HT-29 (cell line): ENCODE measurements around the gene LMO3. TPM values are rescaled to one million over a fixed set of nuclear protein-coding genes. Genes with fewer than 3 reads are reported as not detected.

Experiments
- DNase-seq: peaks from one replicate; pipeline ENCODE4 v3.0.0-alpha.2; 2015; ENCODE audit warnings: low spot score
- total RNA-seq: library from RNA; depleted of rRNA; stranded (reverse); fragments of >200 nt; shearing (Covaris generic); gene quantifications from 2 replicates; pipeline ENCODE4 v1.2.3, GENCODE V29; 2014

LMO3 gene
- total RNA-seq, 1 experiment from 2014 or later = not detected

DNA sequence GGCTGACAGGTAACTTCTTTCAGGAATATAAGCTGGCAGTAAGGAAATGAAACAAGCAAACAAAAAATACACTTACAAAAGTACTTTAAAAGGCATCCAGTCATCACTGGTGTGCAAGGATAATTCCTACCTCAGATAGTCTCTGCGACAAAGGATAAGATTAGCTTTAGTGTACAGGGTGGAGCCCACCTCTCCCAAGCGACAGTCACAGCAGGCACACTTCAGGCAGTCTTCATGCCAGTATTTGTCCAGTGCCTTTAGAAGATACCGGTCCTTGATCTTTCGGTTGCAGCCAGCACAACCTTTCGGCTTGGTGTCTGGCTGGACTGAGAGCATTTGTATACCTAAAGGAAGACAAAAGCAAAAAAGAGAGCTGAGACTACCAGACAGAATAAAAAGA lies 5.4 kb downstream of the LMO3 start:
- no peak for DNase-seq

DNA sequence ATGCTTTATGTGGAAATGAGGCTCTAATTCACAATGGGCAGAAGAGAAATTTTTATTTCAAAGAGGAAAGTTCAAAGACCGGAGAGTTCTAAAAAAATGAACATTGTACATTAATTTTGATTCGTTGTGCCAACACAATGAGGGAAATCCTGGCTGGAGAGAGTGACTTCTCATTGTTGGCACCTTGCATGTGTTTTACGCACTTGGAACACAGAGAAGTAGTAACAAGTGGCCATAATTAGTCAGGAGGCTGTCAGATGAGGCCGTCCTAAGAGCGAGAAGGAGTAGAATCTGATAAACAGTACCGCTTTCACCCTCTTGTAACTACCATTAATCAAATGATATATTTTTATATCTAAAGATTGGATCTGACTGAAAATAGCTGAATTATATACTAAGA lies 6.9 kb downstream of the LMO3 start:
- DNase-seq = no peak

DNA sequence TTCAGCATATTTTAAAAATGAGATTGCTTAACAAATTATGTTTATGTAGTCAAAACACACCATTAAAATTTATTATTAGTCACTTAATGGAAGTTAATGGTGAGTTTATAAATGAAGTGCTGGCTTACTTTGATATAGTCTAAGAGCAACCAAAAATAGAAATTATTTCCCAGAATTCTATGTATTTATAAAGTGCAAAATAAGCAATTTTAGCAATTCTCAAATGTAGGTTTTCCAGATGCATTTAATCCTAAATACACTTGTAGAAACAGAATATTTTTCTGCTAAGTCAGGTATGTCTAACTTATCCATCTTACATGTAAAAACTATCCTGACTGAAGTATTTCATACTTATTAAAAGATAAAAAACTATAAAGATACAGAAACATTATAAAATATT lies 11.2 kb downstream of the LMO3 start:
- no peak for DNase-seq

DNA sequence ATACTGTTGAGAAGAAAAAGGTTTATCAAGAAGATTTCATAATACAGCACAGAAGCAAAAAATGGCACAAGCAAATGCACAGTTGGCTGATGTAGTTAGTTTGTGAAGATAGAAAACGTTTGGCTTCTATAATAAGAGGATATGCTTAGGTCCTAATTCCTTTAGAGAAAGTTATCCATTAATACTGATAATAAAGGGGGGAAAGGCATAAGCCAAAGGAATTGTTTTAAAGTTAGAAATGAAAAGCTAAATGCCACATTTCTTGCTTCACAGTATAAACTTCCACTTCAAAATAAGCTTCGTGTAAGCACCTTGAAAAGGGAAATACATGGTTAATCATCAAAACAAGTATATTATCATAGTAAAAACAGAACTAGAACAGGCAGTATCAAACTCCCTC lies 12.4 kb downstream of the LMO3 start:
- no peak for DNase-seq

DNA sequence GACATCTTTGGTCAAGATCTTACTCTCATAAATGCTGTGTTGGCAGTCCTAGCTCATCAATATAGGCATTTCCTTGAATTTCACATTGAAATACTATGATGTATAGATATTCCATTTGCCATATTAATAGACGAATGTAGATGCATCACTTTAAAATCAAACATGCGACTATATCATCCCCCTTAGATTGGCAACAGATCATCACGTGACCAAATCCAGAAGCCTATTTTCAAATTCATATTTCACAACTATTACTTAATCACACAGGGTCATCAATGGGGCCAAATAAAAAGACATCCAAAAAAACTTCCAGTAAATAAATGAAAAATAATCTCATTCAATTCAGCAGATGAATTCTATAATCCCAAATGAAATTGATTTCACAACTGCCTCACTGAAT lies 15.3 kb downstream of the LMO3 start:
- no peak for DNase-seq

DNA sequence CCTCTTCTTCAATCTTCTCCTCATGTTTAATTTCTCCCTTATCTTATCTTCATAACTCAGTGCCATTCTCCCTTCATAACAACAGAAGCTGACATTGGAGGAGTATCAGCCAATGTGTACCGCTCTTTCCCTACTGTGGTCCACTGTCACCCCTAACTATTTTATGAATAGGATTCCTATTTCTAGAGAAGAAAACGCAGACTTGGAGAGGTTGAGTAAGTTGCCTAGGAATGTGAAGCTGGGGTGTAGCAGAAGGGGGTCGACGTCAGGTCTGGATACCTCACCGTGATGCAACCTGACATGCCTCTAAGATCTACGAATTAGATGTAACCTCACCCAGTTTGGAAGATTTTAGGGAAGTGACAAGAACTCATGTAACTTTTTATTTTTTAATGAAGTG lies 17.1 kb downstream of the LMO3 start:
- DNase-seq = no peak

DNA sequence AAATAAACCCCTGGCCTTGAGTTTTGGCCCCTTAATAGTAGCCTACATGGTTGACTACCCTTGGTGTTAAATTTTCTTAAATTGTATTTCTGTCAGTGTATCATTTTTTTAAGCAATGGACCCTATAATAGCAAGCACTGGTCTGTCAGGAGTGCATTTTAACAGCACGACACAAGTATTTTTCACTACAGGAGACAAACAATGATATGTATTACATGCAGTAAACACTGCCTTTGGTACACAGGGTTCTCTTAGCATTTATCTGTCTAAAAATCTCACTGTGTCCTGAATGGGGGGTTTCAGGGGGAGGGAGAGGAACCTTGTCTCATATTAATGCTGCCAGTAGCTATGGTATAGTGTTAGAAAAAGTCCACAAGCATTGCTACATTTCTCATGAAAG lies 18.4 kb downstream of the LMO3 start:
- DNase-seq = no peak

DNA sequence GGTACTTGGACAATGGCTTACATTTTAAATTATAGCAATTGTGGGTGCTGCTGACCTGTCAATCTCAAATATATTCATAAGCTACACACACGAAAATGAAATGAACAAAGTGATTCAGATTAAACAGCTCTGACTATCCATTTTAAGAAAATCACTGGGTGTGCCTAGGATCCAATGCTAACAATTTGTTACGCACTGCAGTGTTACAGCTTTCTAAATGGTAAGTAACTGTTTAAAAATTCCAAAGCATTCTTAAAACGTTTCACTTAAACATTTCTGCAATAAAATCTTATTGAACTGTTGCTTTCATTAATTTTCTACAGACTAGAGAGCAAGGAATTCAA lies 18.9 kb downstream of the LMO3 start:
- DNase-seq = no peak

DNA sequence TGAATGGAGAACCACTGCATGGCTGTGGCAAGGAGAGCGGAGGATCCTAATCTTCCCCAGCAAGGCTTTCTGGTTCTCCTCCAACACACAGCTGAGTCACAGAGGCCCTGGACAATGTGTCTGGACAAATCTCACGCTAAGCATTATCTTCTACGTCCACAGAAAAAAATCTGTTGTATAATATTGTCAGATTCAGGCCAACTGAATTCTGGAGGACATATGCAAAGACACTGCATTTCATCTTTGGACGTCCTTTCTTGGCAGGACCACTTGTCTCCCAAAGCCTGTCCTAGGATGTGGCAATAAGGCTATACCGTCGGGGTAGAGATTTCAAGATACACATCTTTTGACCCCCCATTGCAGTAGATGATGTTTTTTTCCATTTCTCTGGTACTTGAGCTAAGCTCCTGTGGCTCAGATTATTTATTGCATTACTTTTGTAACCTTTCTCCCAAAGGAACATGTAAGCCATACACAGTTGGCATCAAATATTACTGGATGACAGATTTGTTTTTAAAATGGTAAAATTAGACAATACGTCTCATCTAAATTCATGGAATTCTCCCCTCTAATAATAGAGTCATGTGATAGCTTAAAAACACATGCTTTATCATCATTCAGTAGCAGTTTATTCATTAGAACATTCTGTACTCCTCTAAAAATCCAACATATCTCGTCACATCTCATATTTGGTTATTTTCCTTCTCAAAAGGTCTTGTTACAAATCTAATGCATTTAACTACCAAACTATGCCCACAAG lies 19.4 kb downstream of the LMO3 start:
- no peak for DNase-seq

DNA sequence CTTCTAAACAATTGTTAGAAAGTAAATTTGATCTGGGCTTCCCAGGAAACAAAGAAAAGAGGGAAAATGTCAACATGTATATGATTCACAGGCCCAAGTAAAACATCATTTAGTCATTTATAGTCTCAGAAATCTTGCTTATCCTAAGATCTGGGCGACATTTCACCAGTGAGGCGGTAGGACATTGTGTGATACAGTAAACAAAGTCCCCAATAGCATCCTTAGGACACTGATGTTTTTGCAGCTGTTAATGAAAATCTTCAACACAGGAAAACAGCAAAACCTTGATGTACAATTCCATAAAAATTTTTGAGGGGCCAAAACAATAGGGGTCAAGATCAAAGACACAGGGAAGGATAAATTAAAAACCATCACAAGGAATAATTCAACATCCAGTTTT lies 20.2 kb downstream of the LMO3 start:
- no peak for DNase-seq

DNA sequence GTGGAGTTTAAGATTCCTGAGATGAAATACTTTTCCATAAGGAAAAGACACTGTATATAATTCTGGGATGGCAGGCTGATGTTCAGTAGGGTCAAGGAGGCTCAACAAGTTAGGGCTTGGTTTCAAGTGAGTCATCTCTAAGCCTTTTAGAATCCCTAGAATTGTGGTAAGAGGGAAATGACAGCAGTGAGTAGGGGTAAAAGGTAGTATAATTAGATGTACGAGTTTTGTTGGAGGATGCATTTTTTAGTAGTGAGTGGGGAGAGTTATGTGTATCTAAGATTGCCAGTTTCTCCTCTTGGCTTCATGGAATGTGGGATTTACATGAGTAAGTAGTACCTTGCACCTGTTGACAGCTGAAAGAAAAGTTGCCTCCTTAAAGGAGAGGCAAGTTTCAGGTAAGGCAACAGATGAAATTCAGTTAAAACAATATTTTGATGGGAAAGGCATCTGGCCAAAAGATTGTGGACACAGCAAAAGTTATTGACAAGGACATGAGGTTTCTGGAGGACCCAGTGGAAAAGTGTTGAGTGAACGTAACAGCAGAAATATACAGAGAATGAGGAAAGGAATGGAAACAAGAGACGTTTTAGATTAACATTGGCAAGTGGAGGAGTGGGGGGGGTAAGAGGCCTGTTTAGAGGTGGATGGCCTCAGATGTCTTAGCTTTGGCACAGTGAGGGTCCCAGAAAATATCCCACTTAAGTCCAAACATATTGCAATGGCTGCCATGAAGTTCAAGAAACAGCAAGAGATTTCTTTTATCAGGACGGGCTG lies 21.8 kb downstream of the LMO3 start:
- no peak for DNase-seq

DNA sequence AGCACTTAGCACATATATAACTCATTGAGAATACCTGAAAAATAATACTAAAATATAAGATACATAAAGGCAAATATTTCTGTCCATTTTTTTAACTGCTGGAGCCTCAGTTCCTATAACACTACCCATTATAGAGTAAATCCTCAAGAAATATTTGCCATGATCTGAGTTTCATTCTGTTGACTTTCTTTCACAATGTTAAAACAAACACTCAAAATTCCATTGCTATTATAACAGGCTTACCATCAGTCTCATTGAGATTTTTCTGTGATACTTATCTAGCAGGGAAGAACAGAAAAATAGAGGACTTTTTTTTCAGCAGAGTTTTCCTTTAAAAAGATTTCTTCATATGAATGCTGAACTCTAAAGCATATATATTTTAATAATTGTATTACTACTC lies 24.5 kb downstream of the LMO3 start:
- no peak for DNase-seq

DNA sequence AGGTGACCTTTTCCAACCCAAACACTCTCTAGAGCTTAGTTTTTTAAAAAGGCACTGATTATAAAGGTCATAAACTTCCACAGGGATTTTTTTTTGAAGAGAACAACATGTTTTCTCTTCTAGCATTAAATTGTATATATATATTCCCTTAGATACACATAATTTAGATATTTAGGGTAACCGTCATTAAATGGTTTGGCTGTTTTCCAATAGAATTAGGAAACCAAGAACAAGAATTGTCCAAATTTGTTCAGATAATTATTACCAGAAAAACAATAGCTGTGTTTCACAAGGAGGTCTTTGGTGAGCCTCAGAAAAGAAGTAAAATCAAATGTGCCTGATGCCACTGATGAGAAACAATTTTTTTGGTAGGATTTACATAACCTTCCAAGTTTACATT lies 26.9 kb downstream of the LMO3 start:
- no peak for DNase-seq

DNA sequence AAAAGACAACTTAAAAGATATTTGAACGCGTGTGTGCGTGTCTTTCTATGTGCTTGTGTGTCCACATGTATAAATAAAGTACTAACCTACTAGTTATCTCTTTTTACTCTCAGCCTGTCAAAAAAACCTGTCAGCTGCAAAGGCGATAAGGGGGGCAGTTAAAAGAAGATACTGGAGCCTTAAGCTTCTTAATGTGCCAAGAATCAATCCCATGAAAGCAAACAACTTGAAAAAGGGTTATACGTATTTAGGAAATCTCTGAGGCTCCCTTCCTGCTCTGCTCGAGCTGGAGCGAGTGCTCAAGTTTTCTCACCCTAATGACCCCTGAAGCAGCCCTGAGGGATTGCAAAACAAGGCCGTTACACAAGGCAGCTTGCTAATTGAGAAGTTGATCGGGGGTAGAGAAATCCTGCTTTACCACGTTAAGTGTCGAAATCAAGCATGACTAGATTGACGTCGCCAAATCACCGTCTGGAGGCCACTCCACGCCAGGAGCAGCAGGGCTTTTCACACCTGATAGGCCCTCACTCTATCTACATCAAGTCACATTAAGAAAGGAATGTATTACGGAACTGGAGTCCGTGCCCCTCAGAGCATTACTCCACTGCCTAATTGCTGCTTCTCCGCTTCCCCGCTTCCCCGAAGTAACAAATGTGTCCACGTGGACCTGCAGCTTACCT lies 32.4 kb downstream of the LMO3 start:
- no peak for DNase-seq

DNA sequence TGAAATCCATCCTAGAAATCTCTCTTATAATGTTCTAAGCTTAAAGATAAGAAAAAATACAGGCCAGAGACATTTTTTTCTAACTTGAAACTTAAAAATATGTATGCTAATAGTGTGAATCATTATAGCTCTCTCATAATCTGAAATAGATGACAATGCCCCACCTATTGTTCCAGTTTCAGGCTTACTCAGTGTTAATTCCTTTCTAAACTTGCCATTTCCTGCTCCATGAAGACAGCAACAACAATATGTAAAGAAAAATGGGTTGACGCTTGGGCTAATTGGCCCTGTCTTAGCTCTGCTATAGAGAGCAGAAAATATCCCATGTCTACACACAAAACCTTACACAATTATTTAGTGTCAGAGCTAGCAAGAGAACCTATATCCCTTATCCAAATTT lies 37.1 kb downstream of the LMO3 start:
- no peak for DNase-seq

DNA sequence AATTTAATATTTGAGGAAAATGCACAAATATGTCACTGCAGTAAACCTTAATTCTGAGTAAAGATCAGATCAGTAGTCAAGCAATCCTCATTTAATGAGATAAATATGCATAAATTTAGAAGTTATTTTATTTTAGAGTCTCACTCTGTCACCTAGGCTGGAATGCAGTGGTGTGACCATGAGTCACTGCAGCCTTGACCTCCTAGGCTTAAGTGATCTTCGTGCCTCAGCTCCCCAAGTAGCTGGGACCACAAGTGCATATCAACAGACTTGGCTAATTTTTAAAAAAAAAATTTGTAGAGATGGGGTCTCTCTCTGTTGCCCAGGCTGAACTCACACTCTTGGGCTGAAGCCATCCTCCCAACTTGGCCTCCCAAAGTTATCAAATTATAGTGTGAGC lies 41.3 kb downstream of the LMO3 start:
- no peak for DNase-seq

DNA sequence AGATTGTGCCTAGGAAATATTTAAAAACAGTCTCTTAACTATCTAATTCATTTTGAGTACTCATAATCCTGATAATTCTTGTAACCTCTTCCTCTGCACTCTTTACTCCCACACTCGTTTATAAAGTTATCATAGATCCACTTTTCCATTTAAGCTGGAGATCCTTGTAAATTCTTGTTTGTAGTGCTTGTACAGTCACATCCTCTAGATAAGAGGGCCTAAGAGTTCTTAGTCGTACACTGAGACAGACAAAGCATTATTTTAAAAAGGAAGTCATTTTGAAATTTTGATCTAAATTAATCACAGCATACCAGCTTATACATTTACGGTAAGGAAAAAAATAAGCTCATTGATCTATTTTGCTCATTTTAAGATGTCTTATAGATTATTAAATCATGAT lies 42.5 kb downstream of the LMO3 start:
- DNase-seq = no peak

DNA sequence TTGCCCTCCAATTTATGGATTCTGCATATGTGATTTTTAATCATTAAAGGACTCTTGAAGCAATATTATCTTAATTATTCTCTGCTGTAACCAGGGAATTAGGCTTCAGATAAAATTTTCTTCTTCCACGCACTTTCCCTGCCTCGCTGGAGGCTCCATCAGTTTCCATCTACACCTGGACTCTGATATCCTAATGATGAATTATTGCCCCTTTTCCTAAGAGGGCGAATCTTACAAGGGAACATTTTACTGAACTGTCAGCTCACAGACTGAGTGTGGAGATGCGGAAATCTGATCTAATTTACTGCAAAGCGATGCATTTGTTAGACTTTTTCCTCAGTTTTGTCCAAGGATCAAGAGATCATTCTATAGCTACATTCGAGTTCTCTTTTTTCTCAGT lies 43.0 kb downstream of the LMO3 start:
- no peak for DNase-seq

DNA sequence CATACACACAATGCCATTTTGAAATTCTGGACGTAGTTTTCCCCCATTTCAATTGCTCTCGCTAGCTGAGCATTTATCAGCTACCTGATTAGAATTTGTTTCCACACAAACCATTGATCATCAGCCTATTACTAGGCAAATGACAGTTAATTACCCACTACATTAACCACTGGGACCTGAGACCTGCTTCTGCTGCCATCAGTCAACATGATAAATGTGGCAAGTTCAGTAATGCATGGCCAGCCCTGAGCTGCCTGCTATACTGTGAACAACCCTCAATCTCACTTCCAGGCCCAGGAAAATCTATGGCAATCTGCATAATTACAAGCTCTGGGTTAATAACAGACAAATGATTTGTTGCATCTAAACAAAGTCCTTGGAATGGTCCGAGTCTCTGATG lies 43.5 kb downstream of the LMO3 start:
- no peak for DNase-seq

DNA sequence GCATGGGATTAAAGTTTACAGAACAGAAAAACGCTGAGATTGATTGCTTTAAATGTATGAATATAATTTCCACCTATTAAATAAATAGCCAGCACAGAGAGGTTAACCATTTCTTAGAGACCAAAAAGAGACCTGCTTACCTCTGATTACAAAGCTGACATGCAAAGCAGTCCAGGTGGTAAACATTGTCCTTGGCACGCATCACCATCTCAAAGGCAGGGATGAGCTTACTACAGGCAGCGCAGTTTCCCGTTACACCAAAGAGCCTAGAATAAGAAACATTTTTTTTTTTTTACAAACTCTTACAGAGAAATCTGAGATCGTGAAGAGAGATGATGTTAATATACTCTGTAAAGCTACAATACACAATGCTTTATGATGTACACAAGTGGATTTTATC lies 45.7 kb downstream of the LMO3 start:
- DNase-seq = no peak

DNA sequence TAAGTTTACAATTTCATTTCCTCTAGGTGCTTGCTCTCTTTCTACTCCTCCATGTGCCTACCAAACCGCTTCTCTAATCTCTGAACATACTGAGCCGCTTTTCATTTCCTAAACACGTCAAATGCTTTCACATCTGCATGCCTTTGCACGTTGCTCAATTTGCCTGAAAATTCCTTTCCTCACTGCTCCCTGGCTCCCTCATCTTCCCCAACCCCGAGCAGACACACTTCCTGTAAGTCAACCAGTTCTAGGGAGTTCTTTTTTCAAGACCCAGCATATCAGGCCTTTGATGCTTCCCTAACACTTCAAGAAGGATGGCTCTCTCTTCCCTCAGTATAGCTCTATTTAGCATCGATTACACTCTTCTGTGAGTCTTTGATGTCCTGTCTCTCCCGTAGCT lies 50.3 kb downstream of the LMO3 start:
- DNase-seq = no peak

DNA sequence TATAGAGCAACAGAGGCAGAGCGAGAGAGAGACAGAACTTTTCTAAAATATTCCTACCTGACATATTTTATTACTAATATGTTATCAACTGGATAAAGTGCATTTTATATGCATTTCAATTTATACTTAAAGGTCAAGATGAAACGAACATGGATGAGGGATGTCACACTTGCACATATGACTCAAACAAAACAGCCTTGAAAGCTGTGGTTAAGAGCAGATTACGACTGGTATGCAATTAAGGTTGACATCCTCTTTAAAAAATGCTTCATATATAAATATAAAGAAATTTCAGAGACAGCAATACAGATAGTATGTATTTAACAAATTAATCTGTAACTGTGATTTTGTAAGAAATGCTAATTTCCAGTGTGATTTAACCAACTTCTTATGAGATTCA lies 52.5 kb downstream of the LMO3 start:
- no peak for DNase-seq

DNA sequence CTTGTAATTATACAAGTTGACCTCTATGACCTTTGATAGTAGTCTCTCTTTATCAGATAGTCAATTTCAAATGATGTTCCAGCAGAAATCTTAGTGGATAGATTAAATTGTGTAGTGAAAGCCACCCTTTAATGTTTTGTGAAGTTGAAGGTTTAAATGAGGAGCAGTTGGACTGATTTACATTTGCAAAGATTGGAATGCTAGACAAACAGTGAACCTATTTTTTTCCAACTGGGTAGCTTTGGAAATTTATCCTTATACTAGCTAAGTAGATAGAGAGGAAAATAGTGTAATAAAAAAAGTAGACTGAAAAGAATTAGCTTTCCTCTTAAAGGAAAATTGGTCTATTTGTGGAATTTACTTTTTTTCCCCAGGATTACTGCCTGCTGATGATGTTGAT lies 53.7 kb downstream of the LMO3 start:
- no peak for DNase-seq
